ENCODE results near the gene ZNF512.

GRCh38 chr2:27591745-27592144 is 8.9 kb downstream of the ZNF512 start:
- no peak for TF ChIP-seq CTCF (IDR thresholded peaks at IDR 0.05)
- no peak for TF ChIP-seq POLR2A (IDR thresholded peaks at IDR 0.05)
